RWPE1 (cell line): ENCODE measurements around the gene MME.
A peak's percentile ranks its signal among the peaks of the same experiment; 100 is the strongest.
"Not testable (repeated sequence)": the region's sequence is repeated elsewhere in the genome, so short reads cannot be mapped to it uniquely, and the experiment has no call there.

ENCODE experiments used
- CTCF ChIA-PET: fragments of 350-600 bp; sonication (Branson Sonifier 250); formaldehyde crosslinking; extraction: SDS; loops from one replicate; lab custom pipeline; 2021; lab: Yijun Ruan, JAX
- POLR2A ChIA-PET: fragments of 400-600 bp; formaldehyde crosslinking; extraction: SDS; loops from one replicate; lab custom pipeline; 2020; ENCODE audit warnings: antibody characterized with exemption; ENCODE audit not compliant: low non-redundant PET; lab: Yijun Ruan, JAX
- DNase-seq: peaks from one replicate; pipeline ENCODE4 v3.0.0; 2012; ENCODE audit warnings: low spot score
- H3K27ac ChIP-seq: fragments of 450-650 bp; 2 replicates; pipeline ENCODE4 v1.5.1; 2017
- TF ChIP-seq, protein P1 (sequence below): fragments of 450-650 bp; conservative IDR thresholded peaks from 2 replicates; pipeline ENCODE4 v1.5.1; 2017; ENCODE audit warnings: low read depth, mild to moderate bottlenecking

Gene MME

DNA sequence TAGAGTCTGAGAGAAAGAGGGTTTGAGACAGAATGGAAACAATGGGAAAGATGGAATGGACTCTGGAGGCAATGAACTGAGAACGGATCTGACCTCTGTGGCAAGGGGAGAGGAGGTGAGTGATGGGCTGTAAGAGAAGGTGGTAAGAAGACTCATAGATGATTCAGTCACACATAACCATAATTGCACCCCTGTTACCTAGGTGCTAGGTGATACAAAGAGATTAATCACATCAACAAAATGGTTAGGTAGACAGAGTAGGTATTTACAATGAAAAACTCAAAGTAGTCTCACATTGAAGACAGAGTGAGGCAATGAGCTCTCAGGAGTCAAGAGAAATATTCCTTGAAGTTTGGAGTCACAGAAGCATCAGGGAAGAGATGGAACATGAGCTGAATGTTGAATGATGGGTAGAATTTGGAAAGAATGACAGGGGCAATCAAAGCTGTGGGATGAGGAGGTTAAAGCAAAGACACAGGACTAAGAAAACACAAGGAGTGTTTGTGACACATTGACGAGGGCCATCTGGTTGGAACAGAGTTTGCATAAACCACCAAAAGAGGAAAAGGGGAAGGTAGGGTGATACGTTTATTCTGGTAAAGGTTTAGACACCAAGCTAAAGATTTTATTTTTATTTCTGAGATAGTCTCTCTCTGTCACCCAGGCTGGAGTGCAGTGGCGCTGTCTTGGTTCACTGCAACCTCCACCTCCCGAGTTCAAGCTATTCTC lies 32.7 kb downstream of the MME start:
- POLR2A ChIA-PET, result no interaction called here
- no peak overlapping the region for H3K27ac ChIP-seq
- TF ChIP-seq, protein P1, sequence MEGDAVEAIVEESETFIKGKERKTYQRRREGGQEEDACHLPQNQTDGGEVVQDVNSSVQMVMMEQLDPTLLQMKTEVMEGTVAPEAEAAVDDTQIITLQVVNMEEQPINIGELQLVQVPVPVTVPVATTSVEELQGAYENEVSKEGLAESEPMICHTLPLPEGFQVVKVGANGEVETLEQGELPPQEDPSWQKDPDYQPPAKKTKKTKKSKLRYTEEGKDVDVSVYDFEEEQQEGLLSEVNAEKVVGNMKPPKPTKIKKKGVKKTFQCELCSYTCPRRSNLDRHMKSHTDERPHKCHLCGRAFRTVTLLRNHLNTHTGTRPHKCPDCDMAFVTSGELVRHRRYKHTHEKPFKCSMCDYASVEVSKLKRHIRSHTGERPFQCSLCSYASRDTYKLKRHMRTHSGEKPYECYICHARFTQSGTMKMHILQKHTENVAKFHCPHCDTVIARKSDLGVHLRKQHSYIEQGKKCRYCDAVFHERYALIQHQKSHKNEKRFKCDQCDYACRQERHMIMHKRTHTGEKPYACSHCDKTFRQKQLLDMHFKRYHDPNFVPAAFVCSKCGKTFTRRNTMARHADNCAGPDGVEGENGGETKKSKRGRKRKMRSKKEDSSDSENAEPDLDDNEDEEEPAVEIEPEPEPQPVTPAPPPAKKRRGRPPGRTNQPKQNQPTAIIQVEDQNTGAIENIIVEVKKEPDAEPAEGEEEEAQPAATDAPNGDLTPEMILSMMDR, result no peak
- CTCF ChIA-PET, result interaction anchor here (0.5 kb wide), 1 partner anchor 428 kb away, joined by 3 read pairs; no protein-coding TSS in a partner anchor
- peak; percentile 25 for DNase-seq

DNA sequence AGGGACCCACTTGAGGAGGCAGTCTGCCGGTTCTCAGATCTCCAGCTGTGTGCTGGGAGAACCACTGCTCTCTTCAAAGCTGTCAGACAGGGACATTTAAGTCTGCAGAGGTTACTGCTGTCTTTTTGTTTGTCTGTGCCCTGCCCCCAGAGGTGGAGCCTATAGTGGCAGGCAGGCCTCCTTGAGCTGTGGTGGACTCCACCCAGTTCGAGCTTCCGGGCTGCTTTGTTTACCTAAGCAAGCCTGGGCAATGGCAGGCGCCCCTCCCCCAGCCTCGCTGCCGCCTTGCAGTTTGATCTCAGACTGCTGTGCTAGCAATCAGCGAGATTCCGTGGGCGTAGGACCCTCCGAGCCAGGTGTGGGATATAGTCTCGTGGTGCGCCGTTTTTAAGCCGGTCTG lies 44.6 kb downstream of the MME start:
- POLR2A ChIA-PET, result interaction anchor here (0.6 kb wide), 2 partner anchors 152 to 155 kb away, joined by 3 to 6 read pairs; no protein-coding TSS in a partner anchor
- DNase-seq, CTCF ChIA-PET: not testable (repeated sequence)
- peak overlapping the region; percentile 71 for H3K27ac ChIP-seq

DNA sequence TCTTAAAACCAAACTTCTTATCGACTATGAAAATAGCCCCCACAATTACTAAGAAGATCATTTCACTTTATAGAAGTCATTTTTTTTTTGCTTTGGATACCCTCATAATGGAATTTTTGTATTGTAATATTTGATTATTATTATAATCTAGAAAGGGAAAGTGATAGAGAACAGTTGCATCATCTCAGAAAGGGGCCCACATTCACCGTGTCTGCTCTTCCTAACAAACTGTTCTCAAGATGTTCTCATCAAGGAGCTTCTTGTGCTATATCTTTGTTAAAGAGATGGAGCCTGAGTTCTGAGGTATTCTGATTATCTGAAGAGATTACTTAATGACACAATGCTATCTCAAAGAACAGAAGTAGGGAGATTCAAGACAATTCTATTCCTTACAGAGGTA lies 49.3 kb downstream of the MME start:
- TF ChIP-seq, protein P1, result no peak
- ChIA-PET POLR2A (no interaction called here), CTCF (interaction anchor here (0.6 kb wide), 2 partner anchors 135 to 156 kb away, joined by 3 to 4 read pairs; no protein-coding TSS in a partner anchor)
- H3K27ac ChIP-seq, result no peak overlapping the region
- no peak for DNase-seq

DNA sequence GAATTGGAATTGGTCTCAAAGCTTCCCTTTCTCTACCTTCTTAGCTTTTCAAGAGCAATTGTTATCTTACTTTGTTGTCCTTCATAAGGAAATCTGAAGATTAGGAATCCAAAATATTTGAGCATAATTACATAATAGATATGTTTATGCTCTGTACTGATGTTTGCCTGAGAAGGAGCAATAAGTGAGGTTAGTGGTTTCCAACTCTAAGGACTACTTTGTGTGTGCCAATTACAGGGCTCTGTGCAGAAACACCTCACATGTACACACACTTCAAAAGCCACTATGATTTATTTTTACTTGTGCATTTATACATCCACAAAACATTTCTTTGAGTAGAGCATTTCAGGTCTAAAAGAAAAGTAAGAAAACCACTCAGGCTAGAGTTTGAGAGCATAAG lies 49.9 kb downstream of the MME start:
- TF ChIP-seq, protein P1, result no peak
- ChIA-PET CTCF (interaction anchor here (0.6 kb wide), 2 partner anchors 134 to 157 kb away, joined by 3 to 4 read pairs; no protein-coding TSS in a partner anchor), POLR2A (no interaction called here)
- no peak overlapping the region for H3K27ac ChIP-seq
- no peak for DNase-seq

DNA sequence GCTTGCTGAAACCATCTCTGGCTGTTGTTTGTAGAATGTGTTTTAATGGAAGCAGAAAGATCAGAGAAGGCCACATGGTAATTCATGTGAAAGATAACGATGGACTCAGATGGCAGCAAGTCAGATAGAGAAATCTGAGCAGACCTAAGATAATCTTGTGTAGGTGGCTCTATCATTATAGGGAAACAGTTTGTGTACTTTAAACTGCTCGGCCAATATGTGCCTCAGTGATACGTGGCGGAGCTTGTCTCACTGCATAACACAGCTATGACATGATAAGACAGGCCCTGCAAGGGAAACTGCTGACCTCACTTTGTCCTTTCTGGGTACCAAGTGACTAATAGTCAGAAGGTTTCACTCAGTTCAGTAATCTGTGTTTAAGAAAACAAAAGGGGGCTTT lies 51.0 kb downstream of the MME start:
- ChIA-PET CTCF (interaction anchor here (0.6 to 1.0 kb wide), 2 partner anchors 22 to 154 kb away, joined by 3 to 7 read pairs; no protein-coding TSS in a partner anchor), POLR2A (no interaction called here)
- TF ChIP-seq, protein P1, result no peak
- DNase-seq, result peak; percentile 72
- H3K27ac ChIP-seq, result no peak overlapping the region

DNA sequence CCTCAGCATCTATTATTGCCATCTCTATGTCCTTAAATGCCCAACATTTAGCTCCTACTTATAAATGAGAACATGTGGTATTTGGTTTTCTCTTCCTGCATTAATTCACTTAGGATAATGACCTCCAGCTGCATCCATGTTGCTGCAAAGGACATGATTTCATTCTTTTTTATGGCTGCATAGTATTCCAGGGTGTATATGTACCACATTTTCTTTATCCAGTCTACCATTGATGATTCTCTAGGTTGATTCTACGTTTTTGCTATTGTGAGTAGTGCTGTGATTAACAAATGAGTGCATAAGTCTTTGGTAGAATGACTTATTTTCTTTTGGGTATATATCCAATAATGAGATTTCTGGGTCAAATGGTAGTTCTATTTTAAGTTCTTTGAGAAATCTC lies 54.2 kb downstream of the MME start:
- POLR2A ChIA-PET, DNase-seq, CTCF ChIA-PET, H3K27ac ChIP-seq: not testable (repeated sequence)

DNA sequence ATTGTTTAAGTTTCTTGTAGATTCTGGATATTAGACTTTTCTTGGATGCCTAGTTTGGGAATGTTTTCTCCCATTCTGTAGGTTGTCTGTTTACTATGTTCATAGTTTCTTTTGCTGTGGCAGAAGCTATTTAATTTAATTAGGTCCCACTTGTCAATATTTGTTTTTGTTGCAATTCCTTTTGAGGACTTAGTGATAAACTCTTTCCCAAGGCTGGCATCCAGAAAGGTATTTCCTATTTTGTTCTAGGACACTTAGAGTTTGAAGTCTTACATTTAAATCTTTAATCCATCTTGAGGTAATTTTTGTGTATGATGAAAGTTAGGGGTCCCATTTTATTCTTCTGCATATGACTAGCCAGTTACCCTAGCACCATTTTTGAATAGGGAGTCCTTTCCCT lies 54.9 kb downstream of the MME start:
- ChIA-PET POLR2A (no interaction called here), CTCF (no interaction called here)
- H3K27ac ChIP-seq, result no peak overlapping the region
- TF ChIP-seq, protein P1, result no peak
- DNase-seq, result no peak
